Vagina (tissue), 2 donors: ENCODE results near the gene TENM4. TPM values are rescaled to one million over a fixed set of nuclear protein-coding genes. Genes with fewer than 3 reads are reported as not detected.

ENCODE experiments used
- DNase-seq, 2 donors: peaks; one replicate each; pipeline ENCODE4 v3.0.0-alpha.2; 2017; ENCODE audit errors: extremely low spot score in 2 of 2
- H3K27ac ChIP-seq: fragments of 200-600 bp; sonication (generic); one replicate; pipeline ENCODE4 v1.5.1; 2019
- H3K27me3 ChIP-seq: fragments of 200-600 bp; sonication (generic); one replicate; pipeline ENCODE4 v1.5.1; 2019
- H3K36me3 ChIP-seq, 2 donors: fragments of 200-600 bp; sonication (generic); one replicate each; pipeline ENCODE4 v1.5.1; 2017 to 2019
- H3K4me1 ChIP-seq: fragments of 200-600 bp; sonication (generic); one replicate; pipeline ENCODE4 v1.5.1; 2019
- H3K4me3 ChIP-seq, 2 donors: fragments of 200-600 bp; sonication (generic); 1 replicate in 1 of 2; 2 replicates in 1 of 2; pipeline ENCODE4 v1.5.1; 2016 to 2019
- H3K9me3 ChIP-seq: fragments of 200-600 bp; sonication (generic); one replicate; pipeline ENCODE4 v1.5.1; 2019
- CTCF ChIP-seq, 3 experiments: fragments of 450-650 bp in 2 of 3; fragments of 200-600 bp in 1 of 3; sonication (generic) in 1 of 3; IDR thresholded peaks; one replicate each; pipeline ENCODE4 v1.5.1; 2017 to 2019; ENCODE audit warnings: antibody characterized with exemption in 3 of 3, mild to moderate bottlenecking in 2 of 3, moderate library complexity in 2 of 3
- POLR2A ChIP-seq, 2 donors: fragments of 450-650 bp; IDR thresholded peaks; one replicate each; pipeline ENCODE4 v1.6.1; 2017; ENCODE audit warnings: antibody characterized with exemption in 2 of 2, mild to moderate bottlenecking in 2 of 2, moderate library complexity in 2 of 2
- POLR2AphosphoS5 ChIP-seq, 2 donors: sonication (generic); formaldehyde crosslinking; IDR thresholded peaks; one replicate each; pipeline ENCODE4 v1.9.0; 2017; ENCODE audit warnings: antibody characterized with exemption in 2 of 2, mild to moderate bottlenecking in 2 of 2, low read depth in 1 of 2; ENCODE audit not compliant: insufficient read depth in 1 of 2
- intact Hi-C: fragments of 100-400 bp; cut with DNase I; formaldehyde crosslinking; loops from one replicate; pipeline ENCODE4 v1.15.1; 2023
- total RNA-seq: library from RNA; depleted of rRNA; stranded (reverse); fragments of >200 nt; gene quantifications from one replicate; pipeline ENCODE4 v1.2.3, GENCODE V29; 2016

TENM4 gene
- total RNA-seq, 1 donor from 2014 or later, result 12.5 TPM

GRCh38 chr11:79367844-79368243, 73.0 kb downstream of the TENM4 start:
- Histone ChIP-seq H3K27me3 (no peaks in the 10 kb centered on the region), H3K9me3 (no peaks in the 10 kb centered on the region), H3K4me3 (no peak overlapping the region), H3K27ac (no peak overlapping the region), H3K36me3 (no peaks in the 10 kb centered on the region), H3K4me1 (no peaks in the 10 kb centered on the region)
- no peak for DNase-seq
- TF ChIP-seq POLR2AphosphoS5 (IDR thresholded peaks at IDR 0.05; ENCODE audit: insufficient read depth in 1 of 2, low read depth in 1 of 2), result no peak
- no peak for TF ChIP-seq CTCF (IDR thresholded peaks at IDR 0.05)
- TF ChIP-seq POLR2A (IDR thresholded peaks at IDR 0.05), result no peak
- intact Hi-C loops, result no loop called here

DNA sequence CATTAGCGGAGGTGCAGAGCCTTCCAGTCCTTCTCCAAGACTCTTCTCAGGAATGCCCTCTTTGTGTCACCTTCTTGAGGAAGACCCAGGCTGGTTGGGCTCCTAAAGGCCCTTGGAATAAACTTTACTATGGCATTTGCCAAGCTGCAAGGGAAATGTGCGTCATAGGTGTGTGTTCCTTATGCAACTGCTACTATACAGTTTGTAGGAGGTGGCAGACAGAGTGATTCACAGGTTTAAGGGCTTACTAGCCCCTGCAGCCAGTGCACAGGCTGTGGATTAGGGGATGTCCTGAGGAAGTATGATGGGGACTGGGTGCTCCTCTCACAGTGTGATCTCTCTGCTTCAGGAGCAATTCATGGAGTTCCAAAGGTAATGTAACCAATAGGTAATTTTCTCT, 74.6 kb downstream of the TENM4 start:
- TF ChIP-seq CTCF (IDR thresholded peaks at IDR 0.05), result no peak
- TF ChIP-seq POLR2AphosphoS5 (IDR thresholded peaks at IDR 0.05; ENCODE audit: insufficient read depth in 1 of 2, low read depth in 1 of 2), result no peak
- TF ChIP-seq POLR2A (IDR thresholded peaks at IDR 0.05), result no peak
- Histone ChIP-seq H3K9me3 (no peaks in the 10 kb centered on the region), H3K36me3 (no peaks in the 10 kb centered on the region), H3K4me1 (no peaks in the 10 kb centered on the region), H3K27me3 (no peaks in the 10 kb centered on the region), H3K4me3 (no peak overlapping the region), H3K27ac (no peak overlapping the region)
- DNase-seq, result no peak
- intact Hi-C loops, result no loop called here

DNA sequence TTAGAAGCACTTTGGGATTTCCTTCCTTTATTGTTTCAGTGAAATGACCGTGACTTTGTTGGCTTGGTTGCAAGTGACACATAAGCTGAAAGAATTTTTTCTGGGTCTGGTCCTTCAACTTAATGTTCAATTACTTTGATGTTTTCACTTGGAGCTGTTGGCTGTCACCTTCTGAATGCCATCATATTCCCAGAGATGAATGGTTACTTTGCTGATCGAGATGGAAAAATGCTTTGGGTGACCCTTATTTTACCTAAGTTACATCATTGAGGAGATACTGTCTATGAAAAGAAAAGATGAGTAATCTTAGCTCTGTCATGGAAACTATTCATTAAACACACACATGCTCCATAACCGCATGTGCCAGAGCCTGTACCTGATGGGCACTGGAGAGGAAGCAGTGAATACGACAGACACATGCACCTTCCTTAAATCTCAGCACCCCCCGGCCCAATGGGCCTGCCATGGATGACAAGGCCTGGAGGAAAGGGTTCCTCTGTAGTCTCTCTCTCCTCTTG, 76.9 kb downstream of the TENM4 start:
- no peak for DNase-seq
- Histone ChIP-seq H3K27me3 (no peaks in the 10 kb centered on the region), H3K4me3 (no peak overlapping the region), H3K4me1 (no peaks in the 10 kb centered on the region), H3K9me3 (no peaks in the 10 kb centered on the region), H3K27ac (no peak overlapping the region), H3K36me3 (no peaks in the 10 kb centered on the region)
- intact Hi-C loops, result no loop called here
- TF ChIP-seq CTCF (IDR thresholded peaks at IDR 0.05) (no peak), POLR2AphosphoS5 (IDR thresholded peaks at IDR 0.05; ENCODE audit: insufficient read depth in 1 of 2, low read depth in 1 of 2) (no peak), POLR2A (IDR thresholded peaks at IDR 0.05) (no peak)

DNA sequence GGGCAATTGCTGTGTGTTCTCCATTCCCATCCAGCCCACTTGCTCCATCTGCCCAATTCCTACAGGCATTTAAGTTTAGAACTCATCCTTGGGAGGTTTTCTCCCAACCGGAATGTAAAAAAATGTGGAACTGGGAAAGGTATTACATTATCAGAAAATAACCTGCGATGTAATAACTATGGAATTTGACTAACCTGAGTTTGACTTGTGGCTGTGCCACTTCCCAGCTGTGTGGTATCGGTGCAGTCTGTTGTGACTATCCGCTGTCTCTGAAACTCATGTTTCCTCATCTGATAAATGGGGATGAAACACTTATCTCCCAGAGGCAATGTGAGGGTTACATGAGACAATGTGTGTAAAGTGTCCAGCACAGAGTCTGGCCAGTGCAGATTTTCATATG, 77.6 kb downstream of the TENM4 start:
- DNase-seq, result no peak
- TF ChIP-seq POLR2AphosphoS5 (IDR thresholded peaks at IDR 0.05; ENCODE audit: insufficient read depth in 1 of 2, low read depth in 1 of 2) (no peak), CTCF (IDR thresholded peaks at IDR 0.05) (no peak), POLR2A (IDR thresholded peaks at IDR 0.05) (no peak)
- H3K4me1 ChIP-seq, result no peaks in the 10 kb centered on the region
- no peak overlapping the region for H3K27ac ChIP-seq
- no peaks in the 10 kb centered on the region for H3K27me3 ChIP-seq
- H3K9me3 ChIP-seq, result no peaks in the 10 kb centered on the region
- intact Hi-C loops, result no loop called here
- no peaks in the 10 kb centered on the region for H3K36me3 ChIP-seq
- H3K4me3 ChIP-seq, result no peak overlapping the region

DNA sequence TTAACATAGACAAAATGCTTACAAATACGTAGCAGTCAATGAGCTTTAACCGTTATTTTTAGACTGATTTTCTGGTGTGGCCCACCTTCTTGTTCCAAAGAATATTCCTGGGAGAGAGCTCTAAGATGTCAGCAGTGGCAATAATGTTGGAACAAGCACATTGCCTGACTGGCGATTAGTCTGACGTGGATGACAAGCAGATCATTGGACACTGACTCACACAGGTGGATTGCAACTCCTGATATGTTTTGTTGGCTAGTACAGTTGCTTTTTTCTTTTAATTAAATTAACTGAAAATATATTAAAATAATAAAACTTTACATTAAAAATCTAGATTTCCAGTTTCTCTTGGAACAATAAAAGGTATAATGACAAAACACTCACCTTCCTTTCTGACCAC, 78.0 kb downstream of the TENM4 start:
- H3K9me3 ChIP-seq, result no peaks in the 10 kb centered on the region
- DNase-seq, result no peak
- no peak overlapping the region for H3K4me3 ChIP-seq
- no peaks in the 10 kb centered on the region for H3K27me3 ChIP-seq
- H3K36me3 ChIP-seq, result no peaks in the 10 kb centered on the region
- intact Hi-C loops, result no loop called here
- H3K27ac ChIP-seq, result no peak overlapping the region
- no peaks in the 10 kb centered on the region for H3K4me1 ChIP-seq
- no peak for TF ChIP-seq POLR2A (IDR thresholded peaks at IDR 0.05)
- TF ChIP-seq POLR2AphosphoS5 (IDR thresholded peaks at IDR 0.05; ENCODE audit: insufficient read depth in 1 of 2, low read depth in 1 of 2), result no peak
- no peak for TF ChIP-seq CTCF (IDR thresholded peaks at IDR 0.05)
